H9 (cell line): Measurements from ENCODE around the gene PAGE3. TPM values are rescaled to one million over a fixed set of nuclear protein-coding genes. Genes with fewer than 3 reads are reported as not detected.

Experiments
- DNase-seq: peaks from one replicate; pipeline ENCODE4 v3.0.0-alpha.2; 2017
- H2AFZ ChIP-seq: one replicate; pipeline ENCODE4 v1.6.1; 2013; ENCODE audit warnings: mild to moderate bottlenecking, low read length, control low read depth, moderate library complexity
- H2AK5ac ChIP-seq: 2 replicates; pipeline ENCODE4 v1.6.1; 2013; ENCODE audit warnings: low read length, control low read depth, mixed read lengths; ENCODE audit not compliant: insufficient read length
- H2BK120ac ChIP-seq: one replicate; pipeline ENCODE4 v1.6.1; 2013; ENCODE audit warnings: low read depth, mild to moderate bottlenecking, low read length, control low read depth, inconsistent platforms; ENCODE audit not compliant: poor library complexity, severe bottlenecking
- H2BK12ac ChIP-seq: 2 replicates; pipeline ENCODE4 v1.6.1; 2013; ENCODE audit warnings: low read length, control low read depth, mixed read lengths, low read depth; ENCODE audit not compliant: insufficient read length
- H2BK15ac ChIP-seq: 2 replicates; pipeline ENCODE4 v1.6.1; 2013; ENCODE audit warnings: low read depth, low read length, control low read depth
- H2BK20ac ChIP-seq: one replicate; pipeline ENCODE4 v1.6.1; 2013; ENCODE audit warnings: low read depth, mild to moderate bottlenecking, low read length, control low read depth, inconsistent platforms; ENCODE audit not compliant: poor library complexity, severe bottlenecking
- H2BK5ac ChIP-seq: 2 replicates; pipeline ENCODE4 v1.6.1; 2013; ENCODE audit warnings: low read length, control low read depth, mixed read lengths; ENCODE audit not compliant: insufficient read length
- H3K14ac ChIP-seq: 2 replicates; pipeline ENCODE4 v1.6.1; 2013; ENCODE audit warnings: low read length, control low read depth; ENCODE audit not compliant: insufficient read depth
- H3K18ac ChIP-seq: 2 replicates; pipeline ENCODE4 v1.6.1; 2013; ENCODE audit warnings: low read depth, mild to moderate bottlenecking, mixed read lengths, low read length, control low read depth; ENCODE audit not compliant: insufficient read length
- H3K23ac ChIP-seq: 2 replicates; pipeline ENCODE4 v1.6.1; 2013; ENCODE audit warnings: low read length, control low read depth, mixed read lengths, low read depth; ENCODE audit not compliant: insufficient read length
- H3K23me2 ChIP-seq: 2 replicates; pipeline ENCODE4 v1.6.1; 2013; ENCODE audit warnings: low read depth, mild to moderate bottlenecking, mixed read lengths, low read length, control low read depth; ENCODE audit not compliant: insufficient read length, poor library complexity, severe bottlenecking
- H3K27ac ChIP-seq: 2 replicates; pipeline ENCODE4 v1.5.1; 2013; ENCODE audit warnings: low read length, control low read depth, mixed read lengths, low read depth; ENCODE audit not compliant: insufficient read length
- H3K27me3 ChIP-seq: 2 replicates; pipeline ENCODE4 v1.6.1; 2013; ENCODE audit warnings: low read length, control low read depth, inconsistent platforms; ENCODE audit not compliant: insufficient read depth
- H3K4ac ChIP-seq: 2 replicates; pipeline ENCODE4 v1.6.1; 2013; ENCODE audit warnings: low read depth, mild to moderate bottlenecking, control low read depth, inconsistent platforms, low read length, moderate library complexity
- H3K4me1 ChIP-seq: 2 replicates; pipeline ENCODE4 v1.6.1; 2013; ENCODE audit warnings: low read length, control low read depth, inconsistent platforms; ENCODE audit not compliant: insufficient read depth
- H3K4me2 ChIP-seq: 2 replicates; pipeline ENCODE4 v1.6.1; 2013; ENCODE audit warnings: low read length, control low read depth, mixed read lengths; ENCODE audit not compliant: insufficient read length, insufficient read depth
- H3K56ac ChIP-seq: 2 replicates; pipeline ENCODE4 v1.6.1; 2013; ENCODE audit warnings: low read depth, mild to moderate bottlenecking, mixed read lengths, low read length, control low read depth; ENCODE audit not compliant: insufficient read length
- H3K79me1 ChIP-seq: 2 replicates; pipeline ENCODE4 v1.6.1; 2013; ENCODE audit warnings: low read depth, mild to moderate bottlenecking, moderate library complexity, low read length, control low read depth, inconsistent platforms; ENCODE audit not compliant: insufficient read depth, poor library complexity, severe bottlenecking
- H3K79me2 ChIP-seq: 2 replicates; pipeline ENCODE4 v1.6.1; 2013; ENCODE audit warnings: low read length, control low read depth, inconsistent platforms; ENCODE audit not compliant: insufficient read depth
- H3K9ac ChIP-seq: 2 replicates; pipeline ENCODE4 v1.6.1; 2013; ENCODE audit warnings: low read length, control low read depth, mixed read lengths; ENCODE audit not compliant: insufficient read length; ENCODE audit errors: extremely low read depth
- H3K9me3 ChIP-seq: one replicate; pipeline ENCODE4 v1.6.1; 2013; ENCODE audit warnings: low read depth, low read length, inconsistent platforms; ENCODE audit not compliant: control insufficient read depth
- H3T11ph ChIP-seq: one replicate; pipeline ENCODE4 v1.6.1; 2013; ENCODE audit warnings: mild to moderate bottlenecking, low read length, control low read depth, inconsistent platforms
- H4K20me1 ChIP-seq: one replicate; pipeline ENCODE4 v1.6.1; 2013; ENCODE audit not compliant: control insufficient read depth, insufficient read length, insufficient read depth
- H4K5ac ChIP-seq: 2 replicates; pipeline ENCODE4 v1.6.1; 2013; ENCODE audit warnings: low read depth, mild to moderate bottlenecking, mixed read lengths, low read length, control low read depth; ENCODE audit not compliant: insufficient read length
- H4K8ac ChIP-seq: replicated peaks from 2 replicates; pipeline ENCODE4 v1.6.1; 2013; ENCODE audit warnings: low read length, control low read depth, mixed read lengths, low read depth; ENCODE audit not compliant: insufficient read length
- H4K91ac ChIP-seq: 2 replicates; pipeline ENCODE4 v1.6.1; 2013; ENCODE audit warnings: low read depth, mild to moderate bottlenecking, moderate library complexity, mixed read lengths, low read length, control low read depth; ENCODE audit not compliant: insufficient read length
- H3K27ac Mint-ChIP-seq, 3 experiments: 2 replicates in 2 of 3; 3 replicates in 1 of 3; pipeline ENCODE4 v1.8.0; 2020 to 2021; ENCODE audit warnings: mixed read lengths in 3 of 3, mild to moderate bottlenecking in 1 of 3, moderate library complexity in 1 of 3
- H3K27me3 Mint-ChIP-seq: 2 replicates; pipeline ENCODE4 v1.8.0; 2021; ENCODE audit warnings: low read depth, mild to moderate bottlenecking, moderate library complexity, mixed read lengths
- H3K36me3 Mint-ChIP-seq, 3 experiments: 2 replicates in 2 of 3; 3 replicates in 1 of 3; pipeline ENCODE4 v1.8.0; 2020 to 2021; ENCODE audit warnings: low read depth in 3 of 3, mixed read lengths in 3 of 3; ENCODE audit not compliant: insufficient read depth in 1 of 3
- H3K4me1 Mint-ChIP-seq, 2 experiments: 2 replicates each; pipeline ENCODE4 v1.8.0; 2020; ENCODE audit warnings: mixed read lengths in 2 of 2
- H3K4me3 Mint-ChIP-seq, 2 experiments: 2 replicates in 1 of 2; 3 replicates in 1 of 2; pipeline ENCODE4 v1.8.0; 2020 to 2021; ENCODE audit warnings: mild to moderate bottlenecking in 2 of 2, mixed read lengths in 2 of 2, moderate library complexity in 1 of 2
- H3K9me3 Mint-ChIP-seq, 2 experiments: 2 replicates in 1 of 2; 3 replicates in 1 of 2; pipeline ENCODE4 v1.8.0; 2020; ENCODE audit warnings: mild to moderate bottlenecking in 2 of 2, mixed read lengths in 2 of 2, moderate library complexity in 1 of 2
- WGBS: extraction: QIAGEN DNeasy Blood & Tissue Kit; methylation state at CpG from one replicate; pipeline ENCODE4 v1.1.7; 2013; ENCODE audit warnings: missing lambda C conversion rate, low lambda C conversion rate, mixed read lengths; ENCODE audit not compliant: insufficient read length; ENCODE audit errors: extremely low coverage; 5-methylcytosine and 5-hydroxymethylcytosine counted together
- total RNA-seq: library from RNA; stranded (reverse); gene quantifications from 2 replicates; pipeline ENCODE4 v1.2.1, GENCODE V29; 2021
- TF ChIP-seq, protein P1 (sequence below): fragments of 200-600 bp; sonication (generic); conservative IDR thresholded peaks from 3 replicates; pipeline ENCODE4 v1.8.0; 2021; ENCODE audit warnings: antibody characterized with exemption, mild to moderate bottlenecking

Gene PAGE3
- total RNA-seq, 1 experiment from 2014 or later = not detected

DNA sequence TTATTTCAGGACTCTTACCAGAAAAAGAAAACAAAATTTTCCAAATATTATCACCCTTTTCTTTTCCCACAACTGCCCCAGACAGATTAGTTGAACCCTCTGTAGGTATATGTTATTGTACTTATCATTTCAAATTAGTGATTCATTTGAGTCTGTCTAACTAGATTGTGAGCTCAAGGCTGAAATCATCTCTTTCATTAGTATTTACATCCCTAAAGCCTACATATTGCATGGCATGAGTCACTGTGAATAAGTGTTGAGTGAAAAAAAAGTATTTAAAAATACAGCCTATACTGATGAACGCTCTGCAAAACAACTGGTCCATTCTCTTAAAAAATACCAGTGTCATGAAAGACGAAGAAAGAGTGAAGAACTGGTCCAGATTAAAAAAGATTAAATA is 3.9 kb downstream of the PAGE3 start:
- H3K27ac ChIP-seq = no peak overlapping the region
- no peak overlapping the region for H3K27ac Mint-ChIP-seq
- no peak overlapping the region for H3K4me2 ChIP-seq
- H3K27me3 Mint-ChIP-seq = no peaks in the 10 kb centered on the region; the same call in 1 of the 2 replicates
- H3K9me3 Mint-ChIP-seq = peaks cover 57 to 60% of the 10 kb centered on the region in 2 experiments
- no peak overlapping the region for H2AK5ac ChIP-seq
- peaks cover 39% of the 10 kb centered on the region for H3K9me3 ChIP-seq
- H3K23me2 ChIP-seq = no peaks in the 10 kb centered on the region
- H2BK5ac ChIP-seq = no peak overlapping the region
- no peak overlapping the region for H3K18ac ChIP-seq
- H2BK120ac ChIP-seq = no peak overlapping the region
- H3K79me1 ChIP-seq = no peaks in the 10 kb centered on the region
- H3K79me2 ChIP-seq = no peaks in the 10 kb centered on the region
- H2BK20ac ChIP-seq = no peak overlapping the region
- H4K5ac ChIP-seq = no peak overlapping the region
- DNase-seq = no peak
- H2AFZ ChIP-seq = no peak overlapping the region
- no peaks in the 10 kb centered on the region for H3K4me1 ChIP-seq
- H3K27me3 ChIP-seq = no peaks in the 10 kb centered on the region
- no peak overlapping the region for H4K8ac ChIP-seq
- TF ChIP-seq, protein P1, sequence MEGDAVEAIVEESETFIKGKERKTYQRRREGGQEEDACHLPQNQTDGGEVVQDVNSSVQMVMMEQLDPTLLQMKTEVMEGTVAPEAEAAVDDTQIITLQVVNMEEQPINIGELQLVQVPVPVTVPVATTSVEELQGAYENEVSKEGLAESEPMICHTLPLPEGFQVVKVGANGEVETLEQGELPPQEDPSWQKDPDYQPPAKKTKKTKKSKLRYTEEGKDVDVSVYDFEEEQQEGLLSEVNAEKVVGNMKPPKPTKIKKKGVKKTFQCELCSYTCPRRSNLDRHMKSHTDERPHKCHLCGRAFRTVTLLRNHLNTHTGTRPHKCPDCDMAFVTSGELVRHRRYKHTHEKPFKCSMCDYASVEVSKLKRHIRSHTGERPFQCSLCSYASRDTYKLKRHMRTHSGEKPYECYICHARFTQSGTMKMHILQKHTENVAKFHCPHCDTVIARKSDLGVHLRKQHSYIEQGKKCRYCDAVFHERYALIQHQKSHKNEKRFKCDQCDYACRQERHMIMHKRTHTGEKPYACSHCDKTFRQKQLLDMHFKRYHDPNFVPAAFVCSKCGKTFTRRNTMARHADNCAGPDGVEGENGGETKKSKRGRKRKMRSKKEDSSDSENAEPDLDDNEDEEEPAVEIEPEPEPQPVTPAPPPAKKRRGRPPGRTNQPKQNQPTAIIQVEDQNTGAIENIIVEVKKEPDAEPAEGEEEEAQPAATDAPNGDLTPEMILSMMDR = no peak
- no peak overlapping the region for H2BK15ac ChIP-seq
- H3K4me1 Mint-ChIP-seq = no peaks in the 10 kb centered on the region
- no peak overlapping the region for H3K56ac ChIP-seq
- H4K91ac ChIP-seq = no peak overlapping the region
- WGBS = no CpG with 5 or more reads among the region's 2 CpGs
- H3K4me3 Mint-ChIP-seq = no peak overlapping the region
- H3K36me3 Mint-ChIP-seq = peaks cover 0 to 3% (median 0%) of the 10 kb centered on the region in 3 experiments; a peak in 3 of 7 replicates
- no peak overlapping the region for H3K23ac ChIP-seq
- H4K20me1 ChIP-seq = no peaks in the 10 kb centered on the region
- H3T11ph ChIP-seq = no peak overlapping the region
- H2BK12ac ChIP-seq = no peak overlapping the region
- H3K14ac ChIP-seq = no peak overlapping the region
- no peak overlapping the region for H3K9ac ChIP-seq
- no peak overlapping the region for H3K4ac ChIP-seq
